ENCODE results near the gene S100A13. TPM values are rescaled to one million over a fixed set of nuclear protein-coding genes. Genes with fewer than 3 reads are reported as not detected.

S100A13 gene
- total and polyA plus RNA-seq, 9 of the 15 experiments (the other 6 are each of a cell fraction or from before 2014, with no cell fraction given), result 41.9 to 129 (median 58.0) TPM

- TF ChIP-seq BCLAF1 (IDR thresholded peaks at IDR 0.05; ENCODE audit: borderline replicate concordance in 1 of 2, control insufficient read depth in 1 of 2, low read depth in 2 of 2, low read length in 1 of 2) (no peak; a peak in 1 of 4 replicates), ZSCAN32 (CRISPR knock-in tag; IDR thresholded peaks at IDR 0.05) (no peak), STAT5A (IDR thresholded peaks at IDR 0.05; ENCODE audit: borderline replicate concordance, low read length) (no peak; the same call in 1 of the 2 replicates), TCF7L2 (IDR thresholded peaks at IDR 0.05; ENCODE audit: low read depth, low read length) (no peak), FOXP1 (CRISPR knock-in tag; IDR thresholded peaks at IDR 0.05) (no peak), EP400 (IDR thresholded peaks at IDR 0.05) (peak; percentile 100), ZBTB7A (IDR thresholded peaks at IDR 0.05; ENCODE audit: borderline replicate concordance, control insufficient read depth, low read depth, low read length) (no peak), RBM34 (IDR thresholded peaks at IDR 0.05; ENCODE audit: borderline replicate concordance, insufficient read depth, low read length) (no peak), E2F6 (IDR thresholded peaks at IDR 0.05; ENCODE audit: borderline replicate concordance in 1 of 2, extremely low read depth in 1 of 2, insufficient read depth in 1 of 2, insufficient read length in 1 of 2, low read depth in 1 of 2, low read length in 1 of 2, poor library complexity in 1 of 2, severe bottlenecking in 1 of 2) (peak in 1 of 2 experiments; percentile 30), TSC22D4 (tag; IDR thresholded peaks at IDR 0.05) (no peak), EHMT2 (IDR thresholded peaks at IDR 0.05) (no peak; the same call in 1 of the 2 replicates), PCBP2 (IDR thresholded peaks at IDR 0.05; ENCODE audit: low read depth, low read length, poor library complexity, severe bottlenecking) (no peak), SUPT5H (IDR thresholded peaks at IDR 0.05) (peak; percentile 97), PTTG1 (tag; IDR thresholded peaks at IDR 0.05; ENCODE audit: low read depth) (no peak), ILK (tag; IDR thresholded peaks at IDR 0.05; ENCODE audit: borderline replicate concordance, low read depth) (no peak), ETV5 (CRISPR knock-in tag; IDR thresholded peaks at IDR 0.05; ENCODE audit: low read depth) (peak; percentile 18; the same call in 1 of the 2 replicates), GATA2 (CRISPR knock-in tag; IDR thresholded peaks at IDR 0.05) (peak; percentile 63; the same call in 1 of the 2 replicates), CGGBP1 (CRISPR knock-in tag; IDR thresholded peaks at IDR 0.05) (0 out of 2 replicates have a peak, but pooled peaks have one; percentile 48), MTA3 (IDR thresholded peaks at IDR 0.05; ENCODE audit: borderline replicate concordance) (peak; percentile 51; the same call in 1 of the 2 replicates), ZNF232 (CRISPR knock-in tag; IDR thresholded peaks at IDR 0.05) (no peak), ZNF124 (CRISPR knock-in tag; IDR thresholded peaks at IDR 0.05) (no peak), HNRNPH1 (optimal IDR thresholded peaks at IDR 0.05; ENCODE audit: low read depth, low read length) (no peak), ZNF57 (CRISPR knock-in tag; IDR thresholded peaks at IDR 0.05) (no peak), RAD51 (IDR thresholded peaks at IDR 0.05; ENCODE audit: borderline replicate concordance, low read depth) (0 out of 2 replicates have a peak, but pooled peaks have one; percentile 4)
Observed at GRCh38 chr1:153670859-153671627, 43.7 kb upstream of the S100A13 start, which contains the start of gene ILF2 (continued).

All from K562 (cell line).